ENCODE measurements around the gene KDM1B. TPM values are rescaled to one million over a fixed set of nuclear protein-coding genes. Genes with fewer than 3 reads are reported as not detected.

The KDM1B gene
- total and polyA plus RNA-seq, 2 of the 8 experiments (the other 6 are each of a cell fraction or from before 2014, with no cell fraction given): 3.7 to 7.5 TPM

- no peak overlapping the region for H2BK120ac ChIP-seq (replicated peaks; ENCODE audit: low read depth, low read length)
- no peak overlapping the region for H2BK5ac ChIP-seq (ENCODE audit: low read depth, low read length)
- no peak overlapping the region for H3K18ac ChIP-seq (ENCODE audit: extremely low read depth, low read length)
- no peak for FAIRE-seq
- no peaks in the 10 kb centered on the region for H3K79me1 ChIP-seq (ENCODE audit: low read depth, low read length)
- TF ChIP-seq POU5F1 (IDR thresholded peaks at IDR 0.05; ENCODE audit: low read depth, low read length): no peak
- no peaks in the 10 kb centered on the region for H3K9me3 ChIP-seq (ENCODE audit: insufficient read depth in 2 of 2, low read depth in 1 of 2, low read length in 1 of 2)
- ChIA-PET POLR2A (ENCODE audit: partially characterized antibody) (interaction anchor here (1.0 kb wide), 1 partner anchor 56 kb away, joined by 3 read pairs; no protein-coding TSS in a partner anchor), CTCF (ENCODE audit: partially characterized antibody) (interaction anchor here (0.6 kb wide), 1 partner anchor 579 kb away, joined by 4 read pairs; no protein-coding TSS in a partner anchor)
- no peak overlapping the region for H3K14ac ChIP-seq (ENCODE audit: insufficient read length)
- WGBS, 2 experiments (ENCODE audit: extremely low coverage in 1 of 2, insufficient coverage in 1 of 2, insufficient read length in 1 of 2, insufficient replicate concordance in 2 of 2, low coverage in 1 of 2, low lambda C conversion rate in 2 of 2, missing lambda C conversion rate in 1 of 2): 90% methylated on average over 8 of the region's 8 CpGs; no CpG with 5 or more reads in 1 of the 2 experiments
- H4K8ac ChIP-seq (ENCODE audit: extremely low read depth, insufficient read depth, low read length): no peak overlapping the region
- H3K27ac ChIP-seq (ENCODE audit: low read depth, low read length): no peak overlapping the region
- no peak overlapping the region for H2BK20ac ChIP-seq (ENCODE audit: low read length)
- H2BK15ac ChIP-seq (ENCODE audit: low read length): no peak overlapping the region
- H3K79me2 ChIP-seq (ENCODE audit: control insufficient read depth in 1 of 2, insufficient read depth in 2 of 2, low read length in 2 of 2): no peaks in the 10 kb centered on the region
- no peak for DNase-seq (ENCODE audit: low read depth in 1 of 2, low spot score in 2 of 2)
- no peak overlapping the region for H3K4ac ChIP-seq (replicated peaks; ENCODE audit: insufficient read length, low read depth, low read length)
- no peak overlapping the region for H3K9ac ChIP-seq (replicated peaks in 1 of 4; ENCODE audit: extremely low read depth in 1 of 4, low read depth in 3 of 4, low read length in 3 of 4)
- H3K36me3 ChIP-seq (ENCODE audit: control insufficient read depth in 2 of 4, insufficient read depth in 4 of 4, low read length in 3 of 4): peaks cover 0 to 2% (median 0%) of the 10 kb centered on the region in 4 experiments; a peak in 2 of 8 replicates
- no peak overlapping the region for H2BK12ac ChIP-seq (ENCODE audit: low read depth, low read length)
- H4K5ac ChIP-seq (ENCODE audit: insufficient read length, low read depth, low read length): no peak overlapping the region
- H3K4me3 ChIP-seq (ENCODE audit: extremely low read depth in 1 of 4, insufficient read depth in 2 of 4, low read depth in 3 of 4, low read length in 4 of 4): no peak overlapping the region
- no peak overlapping the region for H4K91ac ChIP-seq (replicated peaks; ENCODE audit: insufficient read length, low read length)
- no peak overlapping the region for H2AK5ac ChIP-seq (ENCODE audit: low read depth, low read length)
- no peak overlapping the region for H2AFZ ChIP-seq (ENCODE audit: low read length)
- peaks cover 0 to 2% (median 0%) of the 10 kb centered on the region in 4 experiments; a peak in 1 of 7 replicates for H3K4me1 ChIP-seq (replicated peaks in 1 of 4; ENCODE audit: control insufficient read depth in 3 of 4, insufficient read depth in 4 of 4, low read length in 3 of 4)
- no peak overlapping the region for H3K23ac ChIP-seq (ENCODE audit: insufficient read length)
- H3K4me2 ChIP-seq (ENCODE audit: insufficient read depth in 1 of 2, low read depth in 2 of 2, low read length in 2 of 2): no peak overlapping the region
- no peak overlapping the region for H3K56ac ChIP-seq (replicated peaks; ENCODE audit: insufficient read length, low read depth, low read length)
- H3K27me3 ChIP-seq (replicated peaks in 1 of 4; ENCODE audit: control insufficient read depth in 3 of 4, extremely low read depth in 1 of 4, insufficient read depth in 3 of 4, low read length in 3 of 4): no peaks in the 10 kb centered on the region
- H4K20me1 ChIP-seq (replicated peaks in 1 of 2; ENCODE audit: control insufficient read depth in 1 of 2, insufficient read depth in 2 of 2, low read length in 2 of 2): no peaks in the 10 kb centered on the region
- H3K23me2 ChIP-seq (ENCODE audit: low read depth, low read length): no peaks in the 10 kb centered on the region
These were observed 49.5 kb downstream of the KDM1B start for GRCh38 chr6:18204691-18205090.
